Liver (tissue), 9 donors: ENCODE results near the gene TBL1XR1. TPM values are rescaled to one million over a fixed set of nuclear protein-coding genes. Genes with fewer than 3 reads are reported as not detected.

Experiments
- DNase-seq: peaks from one replicate; pipeline ENCODE4 v3.0.0-alpha.2; 2017; ENCODE audit warnings: low spot score
- H3K27ac ChIP-seq, 2 donors: one replicate each; pipeline ENCODE4 v1.7.0; 2013; ENCODE audit warnings: inconsistent platforms in 2 of 2, low read length in 2 of 2, control low read depth in 1 of 2, low read depth in 1 of 2, mild to moderate bottlenecking in 1 of 2
- H3K27me3 ChIP-seq, 4 donors: one replicate each; pipeline versions ENCODE4 v1.6.1 to v1.7.0; 2013; ENCODE audit warnings: low read length in 3 of 4, inconsistent platforms in 1 of 4, mild to moderate bottlenecking in 1 of 4, moderate library complexity in 1 of 4; ENCODE audit not compliant: control insufficient read depth in 4 of 4, insufficient read depth in 4 of 4
- H3K36me3 ChIP-seq, 4 donors: one replicate each; pipeline versions ENCODE4 v1.6.1 to v1.7.0; 2013; ENCODE audit warnings: low read length in 3 of 4, mild to moderate bottlenecking in 3 of 4, low read depth in 1 of 4, moderate library complexity in 1 of 4; ENCODE audit not compliant: control insufficient read depth in 4 of 4, insufficient read depth in 3 of 4
- H3K4me1 ChIP-seq, 4 donors: one replicate each; pipeline versions ENCODE4 v1.6.1 to v1.7.0; 2013; ENCODE audit warnings: low read length in 3 of 4, mild to moderate bottlenecking in 3 of 4, moderate library complexity in 1 of 4; ENCODE audit not compliant: control insufficient read depth in 4 of 4, insufficient read depth in 4 of 4
- H3K4me3 ChIP-seq, 3 donors: one replicate each; pipeline versions ENCODE4 v1.6.1 to v1.7.0; 2013; ENCODE audit warnings: low read length in 3 of 3, control low read depth in 1 of 3, low read depth in 1 of 3, mild to moderate bottlenecking in 1 of 3
- H3K9ac ChIP-seq, 2 donors: one replicate each; pipeline ENCODE4 v1.7.0; 2013; ENCODE audit warnings: low read length in 2 of 2, mild to moderate bottlenecking in 2 of 2, moderate library complexity in 2 of 2, control low read depth in 1 of 2, low read depth in 1 of 2
- H3K9me3 ChIP-seq, 4 donors: one replicate each; pipeline versions ENCODE4 v1.6.1 to v1.7.0; 2013; ENCODE audit warnings: low read length in 3 of 4; ENCODE audit not compliant: control insufficient read depth in 4 of 4
- CTCF ChIP-seq: fragments of 150-350 bp; IDR thresholded peaks from 2 replicates; pipeline ENCODE4 v1.5.1; 2017; ENCODE audit warnings: improper control_type of control experiment, low read depth, low read length; ENCODE audit not compliant: missing input control
- FOXA1 ChIP-seq: IDR thresholded peaks from 2 replicates; pipeline ENCODE4 v1.6.1; 2016; ENCODE audit warnings: antibody characterized with exemption
- HNF4A ChIP-seq, 2 donors: conservative IDR thresholded peaks; 2 replicates each; pipeline ENCODE4 v1.6.1; 2016; ENCODE audit warnings: antibody characterized with exemption in 2 of 2, mild to moderate bottlenecking in 2 of 2
- JUND ChIP-seq, 2 donors: IDR thresholded peaks; 2 replicates each; pipeline ENCODE4 v1.6.1; 2016; ENCODE audit warnings: antibody characterized with exemption in 2 of 2
- MAX ChIP-seq: IDR thresholded peaks from 2 replicates; pipeline ENCODE4 v1.6.1; 2016; ENCODE audit warnings: antibody characterized with exemption
- RAD21 ChIP-seq, 2 donors: IDR thresholded peaks; 2 replicates each; pipeline ENCODE4 v1.6.1; 2016; ENCODE audit warnings: antibody characterized with exemption in 2 of 2, mild to moderate bottlenecking in 2 of 2
- REST ChIP-seq: IDR thresholded peaks from 2 replicates; pipeline ENCODE4 v1.6.1; 2016; ENCODE audit warnings: antibody characterized with exemption, mild to moderate bottlenecking
- RXRA ChIP-seq, 2 donors: IDR thresholded peaks; 2 replicates each; pipeline ENCODE4 v1.6.1; 2017 to 2018; ENCODE audit warnings: antibody characterized with exemption in 2 of 2, mild to moderate bottlenecking in 1 of 2
- SP1 ChIP-seq: IDR thresholded peaks from 2 replicates; pipeline ENCODE4 v1.6.1; 2018; ENCODE audit warnings: antibody characterized with exemption, mild to moderate bottlenecking
- YY1 ChIP-seq: IDR thresholded peaks from 2 replicates; pipeline ENCODE4 v1.6.1; 2016; ENCODE audit warnings: antibody characterized with exemption, mild to moderate bottlenecking
- ZBTB33 ChIP-seq: IDR thresholded peaks from 2 replicates; pipeline ENCODE4 v1.6.1; 2016; ENCODE audit warnings: antibody characterized with exemption
- WGBS: extraction: QIAGEN DNeasy Blood & Tissue Kit; methylation state at CpG from one replicate; pipeline ENCODE4 v1.1.7; 2013; 5-methylcytosine and 5-hydroxymethylcytosine counted together
- polyA plus RNA-seq, 2 donors: library from polyadenylated mRNA; stranded (reverse) in 1 of 2; unstranded in 1 of 2; fragments of 200-250 nt in 1 of 2; fragments of >200 nt in 1 of 2; fragmentation: Nextera tagmentation in 1 of 2; extraction: Ambion mirVana in 1 of 2; gene quantifications; one replicate each; pipeline versions ENCODE4 v1.2.1 to v1.2.3, GENCODE V29; 2013 to 2015
- total RNA-seq, 2 donors: library from RNA; depleted of rRNA; stranded (reverse); fragments of >200 nt; gene quantifications; one replicate each; pipeline ENCODE4 v1.2.3, GENCODE V29; 2014
- donor health status: healthy.
- donor health status: healthy.
- donor health status: healthy.
- donor health status: healthy.
- donor health status: healthy.

The TBL1XR1 gene
- total and polyA plus RNA-seq, 4 donors: 10.3 to 65.9 (median 33.2) TPM

- H3K27ac ChIP-seq: no peak overlapping the region
- TF ChIP-seq RXRA (IDR thresholded peaks at IDR 0.05) (no peak), YY1 (no peak), SP1 (no peak), JUND (IDR thresholded peaks at IDR 0.05) (no peak), CTCF (no peak), MAX (no peak), REST (no peak), RAD21 (IDR thresholded peaks at IDR 0.05) (no peak), FOXA1 (no peak), HNF4A (conservative IDR thresholded peaks at IDR 0.05) (no peak), ZBTB33 (no peak)
- peaks cover 3 to 7% (median 4%) of the 10 kb centered on the region in 4 donors for H3K4me1 ChIP-seq
- no peak overlapping the region for H3K9ac ChIP-seq
- H3K4me3 ChIP-seq: no peak overlapping the region
- no peaks in the 10 kb centered on the region for H3K27me3 ChIP-seq
- no peak for DNase-seq
- no peaks in the 10 kb centered on the region for H3K9me3 ChIP-seq
- WGBS: 92% methylated on average over 10 of the region's 10 CpGs
- H3K36me3 ChIP-seq: no peaks in the 10 kb centered on the region
Measured at GRCh38 chr3:177179281-177180067, 17.8 kb downstream of the TBL1XR1 start.

GRCh38 chr3:177177749-177178221 lies 19.5 kb downstream of the TBL1XR1 start:
- WGBS: 74% methylated on average over 8 of the region's 8 CpGs

More at GRCh38 chr3:177177749-177178221, 19.5 kb downstream of the TBL1XR1 start:
- peaks cover 3 to 7% (median 5%) of the 10 kb centered on the region in 4 donors for H3K4me1 ChIP-seq
- H3K27me3 ChIP-seq: no peaks in the 10 kb centered on the region
- H3K4me3 ChIP-seq: no peak overlapping the region
- no peak for TF ChIP-seq RAD21 (IDR thresholded peaks at IDR 0.05)
- TF ChIP-seq RXRA (IDR thresholded peaks at IDR 0.05): no peak
- no peak for TF ChIP-seq ZBTB33
- no peak overlapping the region for H3K27ac ChIP-seq
- DNase-seq: no peak
- H3K9ac ChIP-seq: no peak overlapping the region
- no peaks in the 10 kb centered on the region for H3K36me3 ChIP-seq
- no peaks in the 10 kb centered on the region for H3K9me3 ChIP-seq
